DOHH2 (cell line): Measurements from ENCODE around the gene UROD.

Experiments used
- EZH2phosphoT487 ChIP-seq: fragments of 200-600 bp; sonication (generic); IDR thresholded peaks from 2 replicates; pipeline ENCODE4 v1.6.1; 2017; ENCODE audit warnings: borderline replicate concordance, mild to moderate bottlenecking, antibody characterized with exemption, low read length, moderate library complexity, mixed read lengths
- TF ChIP-seq, protein P1 (sequence below): fragments of 200-600 bp; sonication (generic); IDR thresholded peaks from one replicate; pipeline ENCODE4 v1.5.1; 2014; ENCODE audit warnings: antibody characterized with exemption, mild to moderate bottlenecking, low read depth, low read length; ENCODE audit not compliant: poor library complexity, severe bottlenecking

DNA sequence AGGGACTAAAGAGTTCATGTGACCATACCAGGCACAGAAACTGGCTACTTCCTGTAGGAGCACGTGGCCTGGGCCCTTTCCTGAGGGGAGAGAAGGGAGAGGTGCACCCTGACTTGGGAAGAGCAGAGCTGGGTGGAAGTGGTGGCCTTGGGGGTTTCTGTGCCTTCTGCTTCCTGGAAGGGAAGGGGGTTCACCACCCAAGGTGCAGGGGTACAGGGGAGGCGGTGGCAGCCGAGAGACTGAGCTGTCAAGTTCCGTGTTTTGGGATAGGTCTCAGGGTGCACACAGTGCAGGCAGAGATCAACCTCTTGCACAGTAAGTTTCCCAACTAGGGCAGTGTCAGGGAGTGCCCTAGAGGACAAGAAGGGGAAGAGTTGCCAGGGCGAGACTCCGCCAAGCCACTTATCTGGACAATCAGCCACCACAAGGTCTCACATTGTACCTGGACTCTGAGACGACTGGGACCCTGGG lies 11.0 kb upstream of the UROD start:
- TF ChIP-seq, protein P1, sequence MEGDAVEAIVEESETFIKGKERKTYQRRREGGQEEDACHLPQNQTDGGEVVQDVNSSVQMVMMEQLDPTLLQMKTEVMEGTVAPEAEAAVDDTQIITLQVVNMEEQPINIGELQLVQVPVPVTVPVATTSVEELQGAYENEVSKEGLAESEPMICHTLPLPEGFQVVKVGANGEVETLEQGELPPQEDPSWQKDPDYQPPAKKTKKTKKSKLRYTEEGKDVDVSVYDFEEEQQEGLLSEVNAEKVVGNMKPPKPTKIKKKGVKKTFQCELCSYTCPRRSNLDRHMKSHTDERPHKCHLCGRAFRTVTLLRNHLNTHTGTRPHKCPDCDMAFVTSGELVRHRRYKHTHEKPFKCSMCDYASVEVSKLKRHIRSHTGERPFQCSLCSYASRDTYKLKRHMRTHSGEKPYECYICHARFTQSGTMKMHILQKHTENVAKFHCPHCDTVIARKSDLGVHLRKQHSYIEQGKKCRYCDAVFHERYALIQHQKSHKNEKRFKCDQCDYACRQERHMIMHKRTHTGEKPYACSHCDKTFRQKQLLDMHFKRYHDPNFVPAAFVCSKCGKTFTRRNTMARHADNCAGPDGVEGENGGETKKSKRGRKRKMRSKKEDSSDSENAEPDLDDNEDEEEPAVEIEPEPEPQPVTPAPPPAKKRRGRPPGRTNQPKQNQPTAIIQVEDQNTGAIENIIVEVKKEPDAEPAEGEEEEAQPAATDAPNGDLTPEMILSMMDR: no peak
- TF ChIP-seq EZH2phosphoT487: no peak
